Endothelial cell of umbilical vein (primary cell): Measurements from ENCODE around the gene RELCH. TPM values are rescaled to one million over a fixed set of nuclear protein-coding genes. Genes with fewer than 3 reads are reported as not detected.

Experiments
- BruUV-seq: library from RNA; stranded (reverse); fragments of 400-500 nt; replicated peaks from 2 replicates; lab custom pipeline; 2021; lab: Mats Ljungman, UMichigan
- CTCF ChIA-PET: fragments of 300-600, 350-600 bp; sonication (Branson Sonifier 250); formaldehyde crosslinking; loops from one replicate; lab custom pipeline; 2021; ENCODE audit warnings: antibody characterized with exemption, inconsistent platforms; lab: Charles Lee
- POLR2A ChIA-PET: fragments of 300-600, 350-600 bp; sonication (Branson Sonifier 250); formaldehyde crosslinking; loops from one replicate; lab custom pipeline; 2021; ENCODE audit warnings: antibody characterized with exemption, inconsistent platforms; lab: Charles Lee
- DNase-seq: peaks from one replicate; pipeline ENCODE4 v3.0.0-alpha.2; 2011; ENCODE audit warnings: low read depth, low spot score
- FAIRE-seq: peaks from 2 replicates; lab custom pipeline; 2011; peaks lifted over from hg19 to GRCh38; lab: Jason Lieb, UNC
- H2AFZ ChIP-seq: 2 replicates; pipeline ENCODE4 v1.6.0; 2012; ENCODE audit warnings: low read depth, low read length, control low read depth, inconsistent platforms
- H3K27ac ChIP-seq: 2 replicates; pipeline ENCODE4 v1.5.1; 2011; ENCODE audit warnings: low read depth, mild to moderate bottlenecking, control low read depth, low read length, moderate library complexity; ENCODE audit not compliant: insufficient read depth
- H3K27me3 ChIP-seq, 2 experiments: 2 replicates each; pipeline versions ENCODE4 v1.6.0 to v1.6.1; 2011; ENCODE audit warnings: low read length in 2 of 2, mixed read lengths in 1 of 2; ENCODE audit not compliant: control insufficient read depth in 2 of 2, insufficient read depth in 2 of 2
- H3K36me3 ChIP-seq, 2 experiments: 2 replicates in 1 of 2; 3 replicates in 1 of 2; pipeline ENCODE4 v1.5.1; 2011; ENCODE audit warnings: low read length in 2 of 2, mild to moderate bottlenecking in 1 of 2, moderate library complexity in 1 of 2; ENCODE audit not compliant: control insufficient read depth in 2 of 2, insufficient read depth in 2 of 2; ENCODE audit errors: extremely low read depth in 1 of 2
- H3K4me1 ChIP-seq: 3 replicates; pipeline ENCODE4 v1.5.1; 2011; ENCODE audit warnings: mild to moderate bottlenecking, low read length; ENCODE audit not compliant: control insufficient read depth, insufficient read depth; ENCODE audit errors: extremely low read depth
- H3K4me2 ChIP-seq: 2 replicates; pipeline ENCODE4 v1.6.1; 2011; ENCODE audit warnings: low read length, control low read depth, mixed read lengths; ENCODE audit not compliant: insufficient read depth
- H3K4me3 ChIP-seq, 3 experiments: fragments of 200-600 bp in 1 of 3; sonication (generic), shearing (Covaris generic) in 1 of 3; replicated peaks in 1 of 3; 2 replicates each; pipeline ENCODE4 v1.5.1; 2011 to 2016; ENCODE audit warnings: control low read depth in 3 of 3, low read length in 3 of 3, mild to moderate bottlenecking in 2 of 3, inconsistent platforms in 1 of 3, low read depth in 1 of 3, moderate library complexity in 1 of 3; ENCODE audit not compliant: insufficient read depth in 1 of 3
- H3K79me2 ChIP-seq: 2 replicates; pipeline ENCODE4 v1.6.0; 2012; ENCODE audit warnings: low read length, inconsistent platforms; ENCODE audit not compliant: control insufficient read depth, insufficient read depth
- H3K9ac ChIP-seq: replicated peaks from 2 replicates; pipeline ENCODE3; 2011; ENCODE audit warnings: low read length, control low read depth; ENCODE audit not compliant: insufficient read depth; ENCODE audit errors: extremely low read depth
- H3K9me1 ChIP-seq: replicated peaks from 3 replicates; pipeline ENCODE4 v1.6.0; 2011; ENCODE audit warnings: mild to moderate bottlenecking, low read length; ENCODE audit not compliant: control insufficient read depth, insufficient read depth; ENCODE audit errors: extremely low read depth
- H3K9me3 ChIP-seq: replicated peaks from 2 replicates; pipeline ENCODE4 v1.5.1; 2012; ENCODE audit warnings: low read length, inconsistent platforms; ENCODE audit not compliant: control insufficient read depth, insufficient read depth
- H4K20me1 ChIP-seq: replicated peaks from 2 replicates; pipeline ENCODE3; 2011; ENCODE audit warnings: mild to moderate bottlenecking, low read length; ENCODE audit not compliant: control insufficient read depth, insufficient read depth; ENCODE audit errors: extremely low read depth
- CTCF ChIP-seq, 2 donors: IDR thresholded peaks; 1 replicate in 1 of 2; 2 replicates in 1 of 2; pipeline ENCODE4 v1.5.1; 2011; ENCODE audit warnings: low read length in 2 of 2, mild to moderate bottlenecking in 2 of 2, moderate library complexity in 2 of 2, control low read depth in 1 of 2, inconsistent platforms in 1 of 2, low read depth in 1 of 2; ENCODE audit not compliant: insufficient read depth in 1 of 2; ENCODE audit errors: extremely low read depth in 1 of 2
- FOS ChIP-seq: IDR thresholded peaks from 2 replicates; pipeline ENCODE4 v1.6.1; 2011; ENCODE audit warnings: mild to moderate bottlenecking, low read length, moderate library complexity, borderline replicate concordance; ENCODE audit not compliant: insufficient read depth
- JUN ChIP-seq: IDR thresholded peaks from 2 replicates; pipeline ENCODE4 v1.6.1; 2011; ENCODE audit warnings: borderline replicate concordance, low read depth; ENCODE audit not compliant: insufficient read length, insufficient read depth
- MAX ChIP-seq: IDR thresholded peaks from 2 replicates; pipeline ENCODE4 v1.6.1; 2011; ENCODE audit not compliant: insufficient read depth, insufficient read length
- MYC ChIP-seq: IDR thresholded peaks from one replicate; pipeline ENCODE4 v1.6.1; 2011; ENCODE audit warnings: mild to moderate bottlenecking, low read depth, low read length
- POLR2A ChIP-seq: IDR thresholded peaks from 2 replicates; pipeline ENCODE4 v1.6.1; 2012; ENCODE audit warnings: low read depth, mild to moderate bottlenecking, control low read depth, low read length
- dilution Hi-C: fragments of 300-500 bp; cut with MboI; formaldehyde crosslinking; loops from one replicate; pipeline ENCODE4 v1.15.0; 2019; ENCODE audit warnings: low sequenced_read_pairs; ENCODE audit not compliant: extremely low pct_ligation_motif_present
- intact Hi-C: fragments of 100-400 bp; cut with micrococcal nuclease; formaldehyde crosslinking; loops from one replicate; pipeline ENCODE4 v1.10.0; 2022
- polyA plus RNA-seq, 4 experiments: library from polyadenylated mRNA; depleted of rRNA in 3 of 4; stranded (reverse) in 3 of 4; unstranded in 1 of 4; fragments of >200 nt; gene quantifications; 2 replicates each; pipeline versions ENCODE4 v1.2.1 to v1.2.3, GENCODE V29; 2011 to 2012; ENCODE audit warnings: missing spikeins in 1 of 4
- total RNA-seq: library from RNA; stranded (reverse); gene quantifications from 2 replicates; pipeline ENCODE4 v1.2.3, GENCODE V29; 2021

Gene RELCH
- total and polyA plus RNA-seq, 2 donors (not counting 3 experiments of a cell fraction or from before 2014, with no cell fraction given), result 6.6 to 25.2 TPM

GRCh38 chr18:62206593-62206992 lies 19.5 kb downstream of the RELCH start:
- intact Hi-C loops, result no loop called here
- no peaks in the 10 kb centered on the region for H3K9me3 ChIP-seq
- H3K27ac ChIP-seq, result no peak overlapping the region
- DNase-seq, result no peak
- ChIA-PET POLR2A (no interaction called here), CTCF (interaction anchor here (1.6 kb wide), 1 partner anchor 42 kb away, joined by 3 read pairs; no protein-coding TSS in a partner anchor)
- no peak overlapping the region for H2AFZ ChIP-seq
- no peak overlapping the region for H3K4me3 ChIP-seq
- peaks cover 2% of the 10 kb centered on the region for H4K20me1 ChIP-seq
- TF ChIP-seq CTCF (IDR thresholded peaks at IDR 0.05; ENCODE audit: extremely low read depth in 1 of 2, insufficient read depth in 1 of 2, low read depth in 1 of 2, low read length in 2 of 2) (no peak), POLR2A (no peak), JUN (no peak), FOS (no peak), MYC (no peak), MAX (no peak)
- dilution Hi-C loops, result no loop called here
- no peaks in the 10 kb centered on the region for H3K27me3 ChIP-seq
- BruUV-seq, result no TSS peak
- H3K9me1 ChIP-seq, result peaks cover 3% of the 10 kb centered on the region
- H3K4me2 ChIP-seq, result no peak overlapping the region
- H3K9ac ChIP-seq, result no peak overlapping the region
- H3K79me2 ChIP-seq, result peaks cover 59% of the 10 kb centered on the region
- no peak for FAIRE-seq
- H3K36me3 ChIP-seq, result no peaks in the 10 kb centered on the region
- H3K4me1 ChIP-seq, result no peaks in the 10 kb centered on the region

- no TSS peak for BruUV-seq
- no peak for TF ChIP-seq MAX
- no peak for TF ChIP-seq FOS
- Histone ChIP-seq H3K27me3 (no peaks in the 10 kb centered on the region), H3K4me2 (no peak overlapping the region), H3K27ac (no peak overlapping the region), H3K79me2 (peaks cover 49% of the 10 kb centered on the region), H3K9me1 (peaks cover 3% of the 10 kb centered on the region), H3K9ac (no peak overlapping the region), H3K4me3 (no peak overlapping the region), H3K4me1 (no peaks in the 10 kb centered on the region), H4K20me1 (no peaks in the 10 kb centered on the region), H2AFZ (no peak overlapping the region), H3K9me3 (no peaks in the 10 kb centered on the region), H3K36me3 (peaks cover 0 to 2% of the 10 kb centered on the region in 2 experiments)
- DNase-seq (no peak), FAIRE-seq (no peak)
- dilution Hi-C loops, result no loop called here
- intact Hi-C loops, result no loop called here
- POLR2A ChIA-PET, result no interaction called here
- CTCF ChIA-PET, result no interaction called here
Measured at GRCh38 chr18:62209046-62209445, 22.0 kb downstream of the RELCH start.
